Pancreas (tissue), 10 donors: ENCODE data around the gene CA4. TPM values are rescaled to one million over a fixed set of nuclear protein-coding genes. Genes with fewer than 3 reads are reported as not detected.
A peak's percentile ranks its signal among the peaks of the same experiment; 100 is the strongest.

Experiments
- ATAC-seq, 4 donors: fragments of 200-7000 bp; cut with Tn5 transposase; one replicate each; pipeline versions ENCODE4 v1.8.0 to v1.9.1; 2020; ENCODE audit warnings: mild to moderate bottlenecking in 4 of 4, moderate library complexity in 4 of 4
- DNase-seq, 6 donors: peaks; one replicate each; pipeline ENCODE4 v3.0.0-alpha.2; 2020
- FAIRE-seq: peaks from 2 replicates; lab custom pipeline; 2012; peaks lifted over from hg19 to GRCh38; lab: Jason Lieb, UNC
- H3K27ac ChIP-seq, 4 donors: fragments of 200-600 bp; sonication (generic); 1 replicate in 3 of 4; 2 replicates in 1 of 4; pipeline versions ENCODE4 v1.5.0 to v1.8.0; 2020
- H3K27me3 ChIP-seq, 4 donors: fragments of 200-600 bp; one replicate each; pipeline ENCODE4 v1.8.0; 2021
- H3K36me3 ChIP-seq, 3 donors: fragments of 200-600 bp; sonication (generic) in 1 of 3; one replicate each; pipeline versions ENCODE4 v1.5.0 to v1.8.0; 2020 to 2021
- H3K4me1 ChIP-seq, 3 donors: fragments of 200-600 bp; one replicate each; pipeline ENCODE4 v1.8.0; 2021
- H3K4me3 ChIP-seq, 4 donors: fragments of 200-600 bp; sonication (generic) in 2 of 4; one replicate each; pipeline versions ENCODE4 v1.5.0 to v1.8.0; 2020 to 2021
- H3K9me3 ChIP-seq, 4 donors: fragments of 200-600 bp; one replicate each; pipeline ENCODE4 v1.8.0; 2021
- CTCF ChIP-seq, 4 donors: fragments of 200-600 bp; sonication (generic) in 3 of 4; IDR thresholded peaks; one replicate each; pipeline versions ENCODE4 v1.5.0 to v1.8.0; 2021; ENCODE audit warnings: antibody characterized with exemption in 4 of 4
- WGBS, 2 donors: extraction: QIAGEN DNeasy Blood & Tissue Kit; methylation state at CpG; one replicate each; pipeline ENCODE4 v1.1.7; 2013; 5-methylcytosine and 5-hydroxymethylcytosine counted together
- intact Hi-C, 3 donors: fragments of 100-400 bp; cut with DNase I; formaldehyde crosslinking; loops; one replicate each; pipeline versions ENCODE4 v1.11.1 to v1.14.2; 2022
- polyA plus RNA-seq, 2 donors: library from polyadenylated mRNA; stranded (reverse); fragments of 200-250 nt; gene quantifications; one replicate each; pipeline ENCODE4 v1.2.3, GENCODE V29; 2013
- total RNA-seq, 6 donors: library from RNA; stranded (reverse); fragmentation: NEBNext Ultra II Directional in 4 of 6; extraction: Animal tissue kit (Norgen Biotek cat#: 25700) in 4 of 6; gene quantifications; one replicate each; pipeline versions ENCODE4 v1.2.1 to v1.2.4, GENCODE V29; 2021 to 2023
- donor health status: healthy with polysubstance abuse.
- donor health status: DM: no; HTN: no; CAD: no; lungs with moderate emphysema.
- donor health status: DM: no; HTN: no; CAD: no.
- donor health status: control.
- donor health status: control.
- donor health status: Bipolar disorder and iron deficiency.
- donor health status: DM: yes; HTN: yes; CAD: no.
- donor health status: DM: no; HTN: no; CAD: no.
- donor health status: DM: no; HTN: no; CAD: no.
- donor health status: DM: yes; HTN: yes; CAD: no.

The CA4 gene
- total and polyA plus RNA-seq, 8 donors, result 7.5 to 75.7 (median 20.0) TPM

- WGBS, 2 donors, result 17 to 19% methylated on average over 48 of the region's 48 CpGs
- ATAC-seq (no peak), DNase-seq (peak in 2 of 6 donors; percentile 46 to 75), FAIRE-seq (no peak)
- no peaks in the 10 kb centered on the region for H3K36me3 ChIP-seq
- peak overlapping the region in 1 of 4 donors; percentile 26 for H3K4me3 ChIP-seq
- H3K27me3 ChIP-seq, result peaks cover 0 to 10% (median 2%) of the 10 kb centered on the region in 4 donors
- intact Hi-C loops, result loop anchor here in 1 of 3 donors (10.0 kb wide), 1 partner anchor 286 kb away; the partner anchor contains the start of gene CHCT1
- peaks cover 5 to 20% (median 10%) of the 10 kb centered on the region in 3 donors for H3K4me1 ChIP-seq
- H3K27ac ChIP-seq, result no peak overlapping the region
- no peaks in the 10 kb centered on the region for H3K9me3 ChIP-seq
- TF ChIP-seq CTCF (IDR thresholded peaks at IDR 0.05), result no peak
Observed at GRCh38 chr17:60138769-60139437, 10.9 kb upstream of the CA4 start.

- Histone ChIP-seq H3K27ac (no peak overlapping the region), H3K27me3 (peaks cover 0 to 10% (median 2%) of the 10 kb centered on the region in 4 donors), H3K4me1 (peaks cover 5 to 15% (median 10%) of the 10 kb centered on the region in 3 donors), H3K36me3 (no peaks in the 10 kb centered on the region), H3K4me3 (peak overlapping the region in 1 of 4 donors; percentile 26), H3K9me3 (no peaks in the 10 kb centered on the region)
- FAIRE-seq (no peak), DNase-seq (peak; percentile 61 to 93 (median 78)), ATAC-seq (peak; percentile 47 to 66 (median 56))
- intact Hi-C loops, result loop anchor here in 1 of 3 donors (10.0 kb wide), 1 partner anchor 285 kb away; the partner anchor contains the start of gene CHCT1
- TF ChIP-seq CTCF (IDR thresholded peaks at IDR 0.05), result peak in 3 of 4 donors; percentile 25 to 43 (median 27)
- 6 to 7% methylated on average over 62 to 66 of the region's 66 CpGs for WGBS, 2 donors
Observed at GRCh38 chr17:60139438-60140285, 10.1 kb upstream of the CA4 start.

- peak; percentile 75 to 93 (median 82) for DNase-seq
- FAIRE-seq, result no peak
- ATAC-seq, result peak; percentile 63 to 85 (median 76)
- Histone ChIP-seq H3K36me3 (no peaks in the 10 kb centered on the region), H3K4me3 (no peak overlapping the region), H3K9me3 (no peaks in the 10 kb centered on the region), H3K27ac (no peak overlapping the region), H3K27me3 (peaks cover 0 to 10% (median 2%) of the 10 kb centered on the region in 4 donors), H3K4me1 (peaks cover 5 to 15% (median 10%) of the 10 kb centered on the region in 3 donors)
- intact Hi-C loops, result no loop called here
- TF ChIP-seq CTCF (IDR thresholded peaks at IDR 0.05), result no peak
- WGBS, 2 donors, result 11 to 12% methylated on average over 52 of the region's 52 CpGs
Observed at GRCh38 chr17:60141111-60142018, 8.4 kb upstream of the CA4 start.

- peak overlapping the region in 1 of 4 donors; percentile 4 for H3K27ac ChIP-seq
- FAIRE-seq (no peak), DNase-seq (peak; percentile 76 to 93 (median 84)), ATAC-seq (peak; percentile 66 to 88 (median 80))
- peaks cover 0 to 10% (median 2%) of the 10 kb centered on the region in 4 donors for H3K27me3 ChIP-seq
- peak; percentile 34 to 55 (median 43) for TF ChIP-seq CTCF (IDR thresholded peaks at IDR 0.05)
- H3K4me3 ChIP-seq, result no peak overlapping the region
- no peaks in the 10 kb centered on the region for H3K36me3 ChIP-seq
- H3K9me3 ChIP-seq, result no peaks in the 10 kb centered on the region
- WGBS, 2 donors, result 10 to 11% methylated on average over 10 of the region's 10 CpGs
- H3K4me1 ChIP-seq, result peaks cover 5 to 15% (median 10%) of the 10 kb centered on the region in 3 donors
- intact Hi-C loops, result no loop called here
Observed at GRCh38 chr17:60142872-60143499, 6.8 kb upstream of the CA4 start.
